ENCODE data around the gene PCCA. TPM values are rescaled to one million over a fixed set of nuclear protein-coding genes. Genes with fewer than 3 reads are reported as not detected.

Gene PCCA
- total RNA-seq, 1 experiment from 2014 or later = 8.9 TPM

DNA sequence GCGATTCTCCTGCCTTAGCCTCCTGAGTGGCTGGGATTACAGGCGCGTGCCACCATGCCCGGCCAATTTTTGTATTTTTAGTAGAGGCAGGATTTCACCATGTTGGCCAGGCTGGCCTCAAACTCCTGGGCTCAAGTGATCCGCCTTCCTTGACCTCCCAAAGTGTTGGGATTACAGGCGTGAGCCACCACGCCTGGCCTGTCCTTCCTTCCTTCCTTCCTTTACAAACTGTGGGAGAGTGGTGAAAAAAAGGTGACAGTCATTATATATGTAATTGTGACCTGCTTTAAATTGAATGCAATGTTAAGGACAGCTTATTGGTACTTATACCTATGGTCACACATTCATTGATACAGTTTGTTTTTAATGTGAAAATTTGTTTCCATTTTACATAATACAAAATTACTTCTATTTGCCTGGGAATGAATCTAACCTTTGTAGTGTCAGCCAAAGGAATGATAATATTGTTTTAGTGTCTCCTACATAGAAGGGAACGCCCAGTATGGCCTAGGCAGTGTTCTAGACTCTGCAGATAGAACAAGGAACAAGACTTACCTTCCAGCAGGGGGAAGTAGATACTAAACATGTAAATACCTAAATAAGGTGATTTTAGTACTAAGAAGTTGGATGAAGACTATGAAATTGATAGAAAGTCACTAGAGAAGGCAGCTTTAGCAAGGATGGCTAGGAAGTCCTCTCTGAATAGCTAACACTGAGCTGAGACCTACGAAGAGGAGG, 353.4 kb downstream of the PCCA start:
- Mint-ChIP-seq H3K27ac (ENCODE audit: unreplicated experiment) (peak overlapping the region; percentile 73), H3K27me3 (ENCODE audit: unreplicated experiment) (no peaks in the 10 kb centered on the region), H3K4me3 (ENCODE audit: low read depth, unreplicated experiment) (peak overlapping the region; percentile 52), H3K9me3 (ENCODE audit: low read depth, unreplicated experiment) (no peaks in the 10 kb centered on the region), H3K4me1 (ENCODE audit: low read depth, unreplicated experiment) (peaks cover 19% of the 10 kb centered on the region), H3K36me3 (ENCODE audit: insufficient read depth, unreplicated experiment) (no peaks in the 10 kb centered on the region)
- TF ChIP-seq, protein P1, sequence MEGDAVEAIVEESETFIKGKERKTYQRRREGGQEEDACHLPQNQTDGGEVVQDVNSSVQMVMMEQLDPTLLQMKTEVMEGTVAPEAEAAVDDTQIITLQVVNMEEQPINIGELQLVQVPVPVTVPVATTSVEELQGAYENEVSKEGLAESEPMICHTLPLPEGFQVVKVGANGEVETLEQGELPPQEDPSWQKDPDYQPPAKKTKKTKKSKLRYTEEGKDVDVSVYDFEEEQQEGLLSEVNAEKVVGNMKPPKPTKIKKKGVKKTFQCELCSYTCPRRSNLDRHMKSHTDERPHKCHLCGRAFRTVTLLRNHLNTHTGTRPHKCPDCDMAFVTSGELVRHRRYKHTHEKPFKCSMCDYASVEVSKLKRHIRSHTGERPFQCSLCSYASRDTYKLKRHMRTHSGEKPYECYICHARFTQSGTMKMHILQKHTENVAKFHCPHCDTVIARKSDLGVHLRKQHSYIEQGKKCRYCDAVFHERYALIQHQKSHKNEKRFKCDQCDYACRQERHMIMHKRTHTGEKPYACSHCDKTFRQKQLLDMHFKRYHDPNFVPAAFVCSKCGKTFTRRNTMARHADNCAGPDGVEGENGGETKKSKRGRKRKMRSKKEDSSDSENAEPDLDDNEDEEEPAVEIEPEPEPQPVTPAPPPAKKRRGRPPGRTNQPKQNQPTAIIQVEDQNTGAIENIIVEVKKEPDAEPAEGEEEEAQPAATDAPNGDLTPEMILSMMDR (IDR thresholded peaks at IDR 0.05; ENCODE audit: unreplicated experiment) = no peak
- intact Hi-C loops (cut with micrococcal nuclease; ENCODE audit: unreplicated experiment) = loop anchor here (2.0 to 10.0 kb wide), 2 partner anchors 47 to 73 kb away; no protein-coding TSS in a partner anchor
- BruUV-seq (replicated peaks) = no TSS peak
- CTCF ChIA-PET = no interaction called here
- no peak for DNase-seq

DNA sequence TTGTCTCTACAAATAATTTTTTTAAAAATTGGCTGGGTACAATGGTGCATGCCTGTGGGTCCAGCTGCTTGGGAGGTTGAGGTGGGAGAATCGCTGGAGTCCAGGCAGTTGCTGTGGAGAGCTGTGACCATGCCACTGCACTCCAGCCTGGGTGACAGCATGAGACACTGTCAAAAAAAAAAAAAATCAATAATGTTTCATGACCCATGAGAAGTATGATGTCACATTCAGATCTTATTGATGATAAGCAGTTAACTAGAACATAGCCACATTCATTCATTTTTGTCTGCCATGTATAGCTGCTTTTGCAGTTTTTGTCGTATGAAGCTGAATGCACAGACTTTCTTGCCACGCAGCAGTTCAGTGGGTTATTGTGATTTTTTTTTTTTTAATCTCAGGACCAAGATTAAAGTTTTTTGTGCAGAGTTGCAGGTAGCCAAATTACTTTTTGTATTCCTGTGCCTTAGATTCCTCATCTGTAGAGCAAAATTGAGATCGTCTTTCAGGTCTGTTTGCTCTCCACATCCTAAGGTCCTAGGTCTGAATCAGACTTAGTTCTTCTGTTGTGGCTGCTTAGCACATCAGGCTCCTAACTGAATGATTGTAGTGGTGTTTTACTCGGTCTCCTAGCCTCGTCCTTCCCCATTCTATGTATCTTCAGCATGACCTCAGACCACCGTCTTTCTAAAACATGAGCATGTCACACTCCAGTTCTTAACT, 354.5 kb downstream of the PCCA start:
- H3K36me3 Mint-ChIP-seq (ENCODE audit: insufficient read depth, unreplicated experiment) = no peaks in the 10 kb centered on the region

DNA sequence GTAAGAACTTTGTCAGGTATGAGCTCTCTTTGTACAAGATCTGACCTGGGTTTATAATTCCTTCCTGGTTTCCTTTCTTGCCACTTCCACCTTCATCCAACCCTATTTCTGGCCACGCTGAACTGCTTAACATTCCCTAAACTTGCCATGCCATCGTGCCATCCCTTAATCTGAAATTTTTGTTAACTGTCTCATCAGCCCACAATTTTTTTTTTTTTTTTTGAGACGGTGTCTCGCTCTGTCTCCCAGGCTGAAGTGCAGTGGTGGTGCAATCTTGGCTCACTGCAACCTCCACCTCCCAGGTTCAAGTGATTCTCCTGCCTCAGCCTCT, 355.1 kb downstream of the PCCA start:
- intact Hi-C loops (cut with micrococcal nuclease; ENCODE audit: unreplicated experiment) = loop anchor here (2.0 to 10.0 kb wide), 2 partner anchors 49 to 71 kb away; no protein-coding TSS in a partner anchor
- Mint-ChIP-seq H3K9me3 (ENCODE audit: low read depth, unreplicated experiment) (no peaks in the 10 kb centered on the region), H3K4me1 (ENCODE audit: low read depth, unreplicated experiment) (peaks cover 19% of the 10 kb centered on the region), H3K27me3 (ENCODE audit: unreplicated experiment) (no peaks in the 10 kb centered on the region), H3K27ac (ENCODE audit: unreplicated experiment) (no peak overlapping the region), H3K4me3 (ENCODE audit: low read depth, unreplicated experiment) (no peak overlapping the region), H3K36me3 (ENCODE audit: insufficient read depth, unreplicated experiment) (no peaks in the 10 kb centered on the region)
- no peak for DNase-seq
- TF ChIP-seq, protein P1 (IDR thresholded peaks at IDR 0.05; ENCODE audit: unreplicated experiment) = no peak
- no TSS peak for BruUV-seq (replicated peaks)
- CTCF ChIA-PET = interaction anchor here (0.7 kb wide), 2 partner anchors 357 to 1954 kb away, joined by 3 read pairs; no protein-coding TSS in a partner anchor

More for the DNA sequence above, 354.5 kb downstream of the PCCA start:
- Mint-ChIP-seq H3K4me3 (ENCODE audit: low read depth, unreplicated experiment) (peak overlapping the region; percentile 52), H3K27me3 (ENCODE audit: unreplicated experiment) (no peaks in the 10 kb centered on the region), H3K27ac (ENCODE audit: unreplicated experiment) (no peak overlapping the region), H3K4me1 (ENCODE audit: low read depth, unreplicated experiment) (peaks cover 19% of the 10 kb centered on the region), H3K9me3 (ENCODE audit: low read depth, unreplicated experiment) (no peaks in the 10 kb centered on the region)
- intact Hi-C loops (cut with micrococcal nuclease; ENCODE audit: unreplicated experiment) = loop anchor here (2.0 to 10.0 kb wide), 2 partner anchors 49 to 71 kb away; no protein-coding TSS in a partner anchor
- no peak for DNase-seq
- TF ChIP-seq, protein P1 (IDR thresholded peaks at IDR 0.05; ENCODE audit: unreplicated experiment) = no peak
- CTCF ChIA-PET = interaction anchor here (0.7 kb wide), 2 partner anchors 13 to 1955 kb away, joined by 3 read pairs; no protein-coding TSS in a partner anchor
- no TSS peak for BruUV-seq (replicated peaks)

DNA sequence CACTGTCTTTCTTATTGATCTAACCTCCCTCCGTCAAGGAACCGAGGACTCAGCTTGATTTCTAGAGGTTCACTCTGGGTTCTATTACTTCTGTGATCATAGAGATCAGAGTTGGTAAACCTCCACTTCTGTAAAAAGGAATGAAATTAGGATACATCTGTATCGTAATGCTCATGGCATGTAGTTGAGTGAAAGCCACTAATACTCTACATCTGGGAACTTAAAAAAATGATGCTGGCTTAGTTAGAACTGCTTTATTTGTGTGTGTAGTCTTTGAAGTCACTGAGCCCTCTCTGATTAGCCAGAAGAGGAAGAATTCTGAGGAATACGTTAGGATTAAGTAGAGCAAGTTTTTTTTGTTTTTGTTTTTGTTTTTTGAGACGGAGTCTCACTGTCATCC, 358.9 kb downstream of the PCCA start:
- CTCF ChIA-PET = no interaction called here
- Mint-ChIP-seq H3K4me3 (ENCODE audit: low read depth, unreplicated experiment) (no peak overlapping the region), H3K4me1 (ENCODE audit: low read depth, unreplicated experiment) (peaks cover 12% of the 10 kb centered on the region), H3K36me3 (ENCODE audit: insufficient read depth, unreplicated experiment) (peaks cover 6% of the 10 kb centered on the region), H3K9me3 (ENCODE audit: low read depth, unreplicated experiment) (no peaks in the 10 kb centered on the region), H3K27me3 (ENCODE audit: unreplicated experiment) (peaks cover 17% of the 10 kb centered on the region), H3K27ac (ENCODE audit: unreplicated experiment) (no peak overlapping the region)
- DNase-seq = no peak
- no TSS peak for BruUV-seq (replicated peaks)
- TF ChIP-seq, protein P1 (IDR thresholded peaks at IDR 0.05; ENCODE audit: unreplicated experiment) = no peak
- intact Hi-C loops (cut with micrococcal nuclease; ENCODE audit: unreplicated experiment) = loop anchor here (10.0 kb wide), 1 partner anchor 53 kb away; no protein-coding TSS in a partner anchor
